HTERT RPE-1 (cell line): ENCODE measurements around the gene ANK2.

ENCODE experiments used
- in situ Hi-C: fragments of 300-500 bp; cut with MboI; formaldehyde crosslinking; loops from 4 replicates; pipeline ENCODE4 v1.14.3; 2020; ENCODE audit warnings: low sequenced_read_pairs

Gene ANK2

DNA sequence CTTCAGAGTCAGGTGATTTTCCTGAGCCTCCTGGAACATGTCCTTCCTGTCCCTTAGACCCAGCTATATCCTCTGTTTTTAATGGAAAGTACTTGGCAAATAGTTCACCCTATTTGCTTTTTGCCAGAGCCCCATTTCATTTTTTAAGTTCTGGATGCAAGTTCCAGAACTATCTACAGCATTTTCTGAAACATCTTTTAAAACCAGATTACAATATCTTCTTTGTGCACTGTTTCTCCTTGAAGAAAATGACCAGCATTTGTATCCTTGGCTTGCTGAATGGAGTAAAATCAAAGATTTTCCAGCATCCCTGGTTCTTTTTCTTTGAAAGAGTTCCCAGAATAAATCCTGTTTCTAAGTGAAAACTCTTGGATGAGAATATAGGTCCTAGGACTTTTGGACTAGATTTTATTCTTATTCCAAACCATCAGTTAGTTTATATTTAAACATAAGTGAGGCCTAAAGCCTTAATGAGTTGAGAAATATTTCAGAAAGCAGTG lies 224.3 kb downstream of the ANK2 start:
- in situ Hi-C loops: no loop called here

GRCh38 chr4:113276464-113277170 lies 227.2 kb downstream of the ANK2 start:
- in situ Hi-C loops: no loop called here

- in situ Hi-C loops: no loop called here
These were observed 229.0 kb downstream of the ANK2 start for GRCh38 chr4:113278324-113278934.

DNA sequence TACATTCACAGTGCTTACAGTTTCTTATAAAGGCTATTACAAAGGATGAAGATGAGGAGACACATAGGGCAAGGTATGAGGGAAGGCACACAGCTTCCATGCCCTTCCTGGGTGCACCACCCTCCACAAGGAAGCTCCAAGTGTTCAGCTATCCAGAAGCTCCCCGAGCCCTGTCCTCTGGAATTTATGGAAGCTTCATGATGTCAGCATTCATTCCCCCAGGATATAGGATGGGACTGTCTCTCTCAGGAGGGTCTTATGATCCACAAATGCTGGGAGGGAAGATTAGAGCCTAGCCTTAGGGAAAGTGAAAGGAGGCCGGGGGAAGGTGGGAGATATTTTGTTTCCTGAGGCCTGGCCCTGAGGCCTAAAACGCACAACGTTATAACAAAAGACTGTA lies 236.0 kb downstream of the ANK2 start:
- in situ Hi-C loops: no loop called here

GRCh38 chr4:113288257-113288656 lies 238.8 kb downstream of the ANK2 start:
- in situ Hi-C loops: no loop called here

- in situ Hi-C loops: no loop called here
These were observed 239.2 kb downstream of the ANK2 start for GRCh38 chr4:113288696-113289095.

- in situ Hi-C loops: no loop called here
These were observed 240.3 kb downstream of the ANK2 start for GRCh38 chr4:113289766-113290165.

- in situ Hi-C loops: no loop called here
These were observed 241.2 kb downstream of the ANK2 start for GRCh38 chr4:113290666-113291065.

GRCh38 chr4:113292371-113293042 lies 243.1 kb downstream of the ANK2 start:
- in situ Hi-C loops: no loop called here

- in situ Hi-C loops: no loop called here
These were observed 243.6 kb downstream of the ANK2 start for GRCh38 chr4:113293043-113293560.

- in situ Hi-C loops: no loop called here
These were observed 244.2 kb downstream of the ANK2 start for GRCh38 chr4:113293674-113294073.

DNA sequence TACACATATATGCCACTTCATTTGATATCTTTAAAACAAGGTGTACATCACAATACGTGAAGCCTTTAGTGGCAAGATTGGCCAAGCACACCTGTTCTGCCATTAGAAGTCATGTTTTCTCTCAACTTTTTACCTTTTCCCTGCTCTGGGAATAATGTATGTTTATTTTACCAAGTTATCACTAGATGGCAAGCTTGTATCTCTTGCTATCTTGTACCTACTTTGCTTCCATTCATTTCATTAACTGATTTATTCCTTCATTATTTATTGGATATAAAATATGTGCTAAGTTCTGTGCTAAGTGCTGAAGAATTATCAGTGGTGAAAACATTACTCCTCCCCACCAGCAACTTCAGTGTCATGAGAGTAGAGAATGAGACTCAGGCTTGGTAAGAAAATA lies 245.5 kb downstream of the ANK2 start:
- in situ Hi-C loops: no loop called here

- in situ Hi-C loops: no loop called here
These were observed 251.0 kb downstream of the ANK2 start for GRCh38 chr4:113300471-113300928.

DNA sequence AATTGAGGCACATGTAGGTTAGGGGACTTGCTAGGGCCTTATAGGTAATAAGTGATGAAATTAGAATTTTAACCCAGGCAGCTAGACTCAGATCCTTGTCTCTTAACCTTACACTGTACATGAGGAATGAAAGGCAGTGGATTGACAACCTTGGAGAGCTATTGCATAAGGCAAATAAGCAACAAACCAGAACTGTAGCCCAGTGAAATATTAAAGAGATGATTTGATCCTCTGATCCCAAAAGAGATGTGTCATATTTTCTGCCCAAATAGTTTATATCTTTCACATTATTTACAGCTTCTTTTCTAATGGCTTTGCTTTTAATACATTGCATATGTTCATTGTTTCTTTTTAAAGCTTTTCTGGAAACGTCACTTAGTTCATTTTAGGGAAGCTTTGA lies 252.6 kb downstream of the ANK2 start:
- in situ Hi-C loops: no loop called here

- in situ Hi-C loops: no loop called here
These were observed 253.9 kb downstream of the ANK2 start for GRCh38 chr4:113303315-113303714.

DNA sequence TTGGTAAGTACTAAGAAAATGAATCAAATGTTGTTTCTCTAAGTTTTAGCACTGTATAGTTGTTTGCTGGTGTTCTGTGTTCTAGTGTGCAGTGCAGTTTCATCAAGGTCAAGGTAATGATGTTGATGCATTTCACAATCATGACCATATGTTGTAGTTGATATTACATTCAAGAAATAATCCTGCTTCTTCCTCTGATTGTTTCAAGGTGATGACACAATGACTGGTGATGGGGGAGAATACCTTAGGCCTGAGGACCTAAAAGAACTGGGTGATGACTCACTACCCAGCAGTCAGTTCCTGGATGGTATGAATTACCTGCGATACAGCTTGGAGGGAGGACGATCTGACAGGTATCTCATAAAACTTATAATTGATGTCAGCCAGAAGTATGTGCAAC lies 261.6 kb downstream of the ANK2 start:
- in situ Hi-C loops: no loop called here

- in situ Hi-C loops: no loop called here
These were observed 263.1 kb downstream of the ANK2 start for GRCh38 chr4:113312529-113312928.

GRCh38 chr4:113314426-113314825 lies 265.0 kb downstream of the ANK2 start:
- in situ Hi-C loops: no loop called here

DNA sequence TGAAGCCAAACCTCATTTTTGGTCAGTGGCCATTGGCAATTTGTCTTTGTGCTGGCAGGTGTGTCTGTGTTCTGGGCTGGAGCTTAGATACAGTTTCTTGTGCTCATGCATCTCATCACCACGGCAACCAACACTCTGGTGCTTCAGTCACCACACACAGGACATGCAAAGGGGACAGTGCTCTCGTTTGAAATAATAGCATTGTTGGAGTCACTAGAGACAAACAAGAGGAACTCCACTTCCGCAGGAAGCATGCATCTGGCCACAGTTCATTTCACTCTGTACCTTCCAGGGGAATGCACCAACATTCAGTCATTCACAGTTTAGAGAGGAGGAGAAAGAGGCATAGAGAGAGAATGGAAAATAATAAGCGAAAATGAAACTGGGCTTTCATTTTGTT lies 267.4 kb downstream of the ANK2 start:
- in situ Hi-C loops: no loop called here

GRCh38 chr4:113317523-113317922 lies 268.1 kb downstream of the ANK2 start:
- in situ Hi-C loops: no loop called here

GRCh38 chr4:113322736-113323135 lies 273.3 kb downstream of the ANK2 start:
- in situ Hi-C loops: no loop called here
